H7 (cell line): ENCODE data around the gene MTMR8. TPM values are rescaled to one million over a fixed set of nuclear protein-coding genes. Genes with fewer than 3 reads are reported as not detected.

Experiments used
- total RNA-seq: library from RNA; depleted of rRNA; stranded (reverse); fragments of >200 nt; shearing (Covaris generic); gene quantifications from 2 replicates; pipeline ENCODE4 v1.2.3, GENCODE V29; 2014; rRNA removed

The MTMR8 gene
- total RNA-seq, 1 experiment from 2014 or later: 3.2 TPM

Other genes starting within 250 kb of the MTMR8 start
- gene AMER1, start 189.7 kb downstream of the MTMR8 start, total RNA-seq: 7.4 and 8.3 TPM in 2 replicates
- 0.73 and 0.78 TPM in 2 replicates for gene ASB12, start 164.8 kb downstream of the MTMR8 start, total RNA-seq